GM18873 (cell line): ENCODE results near the gene FBXW8.

Source experiments
- ATAC-seq: cut with Tn5 transposase; IDR thresholded peaks from one replicate; pipeline ENCODE4 v1.9.1; 2021; ENCODE audit warnings: mild to moderate bottlenecking, moderate library complexity, moderate number of reproducible peaks; ENCODE audit not compliant: unreplicated experiment, low FRiP score

FBXW8 gene

GRCh38 chr12:117069101-117069797, 158.5 kb downstream of the FBXW8 start:
- no peak for ATAC-seq

- no peak for ATAC-seq
These were observed 159.5 kb downstream of the FBXW8 start for GRCh38 chr12:117069926-117070900.

- no peak for ATAC-seq
These were observed 160.3 kb downstream of the FBXW8 start for GRCh38 chr12:117071009-117071408.

GRCh38 chr12:117072106-117072505, 161.4 kb downstream of the FBXW8 start:
- no peak for ATAC-seq

GRCh38 chr12:117072736-117073490, 162.2 kb downstream of the FBXW8 start:
- no peak for ATAC-seq

GRCh38 chr12:117073611-117074010, 162.9 kb downstream of the FBXW8 start:
- ATAC-seq = no peak

GRCh38 chr12:117076410-117077372, 165.9 kb downstream of the FBXW8 start:
- no peak for ATAC-seq

- ATAC-seq = no peak
These were observed 168.7 kb downstream of the FBXW8 start for GRCh38 chr12:117079487-117079886.

- ATAC-seq = no peak
These were observed 170.0 kb downstream of the FBXW8 start for GRCh38 chr12:117080661-117081144.
